IPS-15b (cell line): Measurements from ENCODE around the gene JAG1.
"Not testable (repeated sequence)": the region's sequence is repeated elsewhere in the genome, so short reads cannot be mapped to it uniquely, and the experiment has no call there.

ENCODE experiments used
- H3K27me3 ChIP-seq: one replicate; pipeline ENCODE4 v1.6.1; 2013; ENCODE audit warnings: low read length; ENCODE audit not compliant: control insufficient read depth, insufficient read depth
- H3K36me3 ChIP-seq: one replicate; pipeline ENCODE4 v1.6.1; 2013; ENCODE audit warnings: low read length; ENCODE audit not compliant: control insufficient read depth, insufficient read depth
- H3K4me1 ChIP-seq: one replicate; pipeline ENCODE4 v1.6.1; 2013; ENCODE audit warnings: mild to moderate bottlenecking, low read length; ENCODE audit not compliant: control insufficient read depth, insufficient read depth
- H3K4me3 ChIP-seq: one replicate; pipeline ENCODE4 v1.5.1; 2013; ENCODE audit warnings: low read depth, low read length
- H3K9ac ChIP-seq: one replicate; pipeline ENCODE4 v1.6.1; 2013; ENCODE audit warnings: low read depth, mild to moderate bottlenecking, low read length
- H3K9me3 ChIP-seq: one replicate; pipeline ENCODE4 v1.6.1; 2013; ENCODE audit warnings: mild to moderate bottlenecking, low read length; ENCODE audit not compliant: control insufficient read depth, insufficient read depth

Gene JAG1

DNA sequence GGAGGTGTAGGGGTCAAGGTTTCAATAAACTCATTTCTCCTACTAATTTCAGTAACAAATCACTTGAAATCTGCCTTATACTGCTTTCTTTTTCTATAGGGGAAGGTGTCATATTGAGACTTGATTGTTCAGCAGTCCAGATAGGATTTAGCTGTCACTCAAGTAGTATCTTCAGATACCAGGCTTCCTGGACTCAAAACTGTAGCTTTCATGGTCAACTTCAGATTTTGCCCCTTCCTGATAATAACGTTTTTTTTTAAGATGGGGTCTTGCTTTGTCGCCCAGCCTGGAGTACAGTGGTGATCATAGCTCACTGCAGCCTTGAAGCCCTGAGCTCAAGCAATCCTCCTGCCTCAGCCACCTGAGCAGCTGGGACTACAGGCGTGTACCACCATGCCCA, 77.8 kb downstream of the JAG1 start:
- Histone ChIP-seq H3K9ac (no peak overlapping the region), H3K9me3 (no peaks in the 10 kb centered on the region)

GRCh38 chr20:10595266-10595665, 78.5 kb downstream of the JAG1 start:
- no peaks in the 10 kb centered on the region for H3K36me3 ChIP-seq
- H3K27me3 ChIP-seq = no peaks in the 10 kb centered on the region
- H3K4me1 ChIP-seq = no peaks in the 10 kb centered on the region
- no peaks in the 10 kb centered on the region for H3K9me3 ChIP-seq
- no peak overlapping the region for H3K4me3 ChIP-seq
- no peak overlapping the region for H3K9ac ChIP-seq

More for the DNA sequence above, 77.8 kb downstream of the JAG1 start:
- Histone ChIP-seq H3K27me3 (no peaks in the 10 kb centered on the region), H3K36me3 (no peaks in the 10 kb centered on the region), H3K4me1 (no peaks in the 10 kb centered on the region), H3K4me3 (no peak overlapping the region)

DNA sequence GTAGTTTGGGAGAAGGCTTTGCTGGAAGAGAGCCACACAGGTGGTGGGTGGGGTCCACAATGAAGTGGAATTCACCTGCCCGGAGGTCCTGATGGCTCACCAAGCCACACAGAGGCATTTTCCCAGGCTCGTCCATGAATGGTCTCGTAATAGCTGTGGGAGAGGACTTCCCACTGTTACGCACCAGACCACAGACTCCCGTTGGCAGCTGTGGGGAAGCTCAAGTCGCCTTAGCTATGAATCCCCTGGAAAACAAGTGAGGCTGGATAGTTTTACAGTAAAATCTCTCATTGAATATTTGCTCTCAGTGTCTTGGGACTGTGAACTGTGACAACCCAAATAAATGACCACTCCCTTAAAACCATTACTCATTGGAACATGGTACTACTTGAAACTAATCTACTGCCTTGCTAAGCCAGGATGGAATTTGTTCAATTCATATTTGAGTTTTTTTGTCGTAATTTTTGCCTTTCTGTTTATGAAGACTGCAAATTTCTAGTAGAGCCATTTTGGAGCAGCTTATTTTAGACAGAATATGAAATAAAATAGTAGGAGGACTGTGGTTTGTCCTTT, 79.4 kb downstream of the JAG1 start:
- no peaks in the 10 kb centered on the region for H3K27me3 ChIP-seq

DNA sequence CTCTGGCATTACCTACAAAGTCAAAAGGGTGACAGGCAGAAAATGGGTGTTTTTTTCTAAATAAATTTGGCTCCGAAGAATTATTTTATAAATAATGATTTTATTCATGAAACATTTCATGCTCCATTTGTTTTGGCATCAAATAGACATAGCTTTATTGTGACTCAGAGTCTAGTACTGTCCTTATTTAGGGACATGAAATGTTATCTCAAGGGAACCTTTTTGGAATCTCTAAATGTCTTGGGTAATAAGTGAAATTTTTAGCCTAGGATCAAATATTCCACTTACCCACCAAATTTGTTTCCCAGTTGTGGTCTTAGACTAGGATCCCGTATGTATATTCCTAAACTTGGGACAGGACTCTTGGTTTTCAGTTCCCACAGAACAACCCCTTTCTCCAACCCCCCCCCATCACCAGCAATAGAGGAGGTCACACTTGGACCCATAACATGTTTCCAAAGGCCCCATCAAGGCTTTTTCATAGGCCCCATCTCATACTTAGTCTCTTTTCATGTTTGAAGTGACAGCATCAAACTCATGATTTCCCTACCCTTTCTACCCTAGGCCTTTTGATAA, 81.8 kb downstream of the JAG1 start:
- H3K27me3 ChIP-seq = no peaks in the 10 kb centered on the region
- no peaks in the 10 kb centered on the region for H3K36me3 ChIP-seq
- H3K4me1 ChIP-seq = no peaks in the 10 kb centered on the region
- no peak overlapping the region for H3K9ac ChIP-seq
- H3K4me3 ChIP-seq = no peak overlapping the region
- no peaks in the 10 kb centered on the region for H3K9me3 ChIP-seq

More for the DNA sequence above, 79.4 kb downstream of the JAG1 start:
- H3K9ac ChIP-seq = no peak overlapping the region
- H3K4me3 ChIP-seq = no peak overlapping the region
- no peaks in the 10 kb centered on the region for H3K9me3 ChIP-seq
- no peaks in the 10 kb centered on the region for H3K4me1 ChIP-seq
- H3K36me3 ChIP-seq = no peaks in the 10 kb centered on the region

DNA sequence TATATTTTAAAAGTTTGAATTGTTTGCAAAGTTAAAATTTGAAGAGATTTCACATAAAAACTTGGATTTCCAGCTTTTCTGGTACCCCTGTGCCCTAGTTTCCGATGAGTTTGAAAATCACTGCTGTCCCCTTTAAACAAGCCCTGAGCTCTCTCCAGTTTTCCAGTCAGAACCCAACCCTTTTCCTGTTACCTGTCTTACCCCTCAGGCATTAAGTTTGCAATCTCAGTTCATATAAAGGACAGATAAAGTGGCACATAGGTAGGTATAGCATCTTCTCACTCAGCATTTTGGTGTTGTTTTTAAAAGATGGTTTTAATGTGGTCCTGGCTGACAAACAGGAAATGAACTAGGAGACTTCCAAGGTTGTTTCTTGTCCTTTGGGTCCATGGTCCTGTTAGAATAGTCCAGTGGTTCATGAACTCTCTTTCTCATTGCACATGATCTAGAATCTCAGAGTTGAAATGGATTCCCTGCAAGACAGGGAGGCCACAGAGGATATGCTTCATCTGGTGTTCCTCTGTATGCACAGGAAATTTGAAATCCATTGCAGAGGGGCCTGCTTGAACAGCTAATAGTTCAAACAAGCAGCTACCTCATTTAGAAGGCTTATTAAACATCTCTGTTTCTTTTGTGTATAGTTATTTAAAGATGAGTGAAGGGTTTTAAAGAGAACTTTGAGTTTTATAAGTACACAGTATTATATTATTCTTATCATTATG, 82.7 kb downstream of the JAG1 start:
- Histone ChIP-seq H3K9me3 (no peaks in the 10 kb centered on the region), H3K4me1 (no peaks in the 10 kb centered on the region), H3K36me3 (no peaks in the 10 kb centered on the region), H3K4me3 (no peak overlapping the region), H3K27me3 (no peaks in the 10 kb centered on the region), H3K9ac (no peak overlapping the region)

GRCh38 chr20:10590446-10590845, 83.4 kb downstream of the JAG1 start:
- H3K9ac ChIP-seq, H3K27me3 ChIP-seq, H3K36me3 ChIP-seq, H3K4me3 ChIP-seq, H3K9me3 ChIP-seq, H3K4me1 ChIP-seq: not testable (repeated sequence)
